Suprapubic skin (tissue), 4 donors: ENCODE results near the gene ACSL3.

Source experiments
- POLR2A ChIP-seq, 2 donors: fragments of 450-650 bp; IDR thresholded peaks; one replicate each; pipeline ENCODE4 v1.6.1; 2017; ENCODE audit warnings: antibody characterized with exemption in 2 of 2, mild to moderate bottlenecking in 2 of 2, moderate library complexity in 2 of 2
- POLR2AphosphoS5 ChIP-seq, 3 donors: sonication (generic); formaldehyde crosslinking; IDR thresholded peaks; one replicate each; pipeline ENCODE4 v1.6.1; 2017; ENCODE audit warnings: antibody characterized with exemption in 3 of 3
- TF ChIP-seq, protein P1 (sequence below), 2 donors: fragments of 200-600 bp in 1 of 2; fragments of 450-650 bp in 1 of 2; sonication (generic) in 1 of 2; IDR thresholded peaks; one replicate each; pipeline ENCODE4 v1.5.1; 2016 to 2019; ENCODE audit warnings: antibody characterized with exemption in 2 of 2, mild to moderate bottlenecking in 1 of 2, moderate library complexity in 1 of 2

DNA sequence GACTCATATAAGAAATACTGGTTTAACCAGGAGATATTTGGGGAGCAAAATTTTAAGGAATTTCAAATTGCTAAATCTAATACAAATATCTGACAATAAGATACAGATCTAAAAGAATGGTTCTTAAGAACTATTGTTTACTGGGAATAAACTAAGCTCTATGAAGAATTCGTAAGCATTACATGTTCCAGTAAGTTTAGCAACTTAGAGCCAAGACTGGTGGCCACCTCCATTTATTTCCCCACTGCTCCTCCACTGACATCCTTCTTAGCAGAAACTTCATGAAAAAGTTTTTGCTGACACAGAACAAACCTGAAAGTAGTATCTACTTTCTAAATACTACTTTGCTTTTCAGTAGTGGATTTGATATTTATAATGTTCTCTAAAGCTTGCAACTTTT, 83.0 kb downstream of the ACSL3 start:
- TF ChIP-seq, protein P1, sequence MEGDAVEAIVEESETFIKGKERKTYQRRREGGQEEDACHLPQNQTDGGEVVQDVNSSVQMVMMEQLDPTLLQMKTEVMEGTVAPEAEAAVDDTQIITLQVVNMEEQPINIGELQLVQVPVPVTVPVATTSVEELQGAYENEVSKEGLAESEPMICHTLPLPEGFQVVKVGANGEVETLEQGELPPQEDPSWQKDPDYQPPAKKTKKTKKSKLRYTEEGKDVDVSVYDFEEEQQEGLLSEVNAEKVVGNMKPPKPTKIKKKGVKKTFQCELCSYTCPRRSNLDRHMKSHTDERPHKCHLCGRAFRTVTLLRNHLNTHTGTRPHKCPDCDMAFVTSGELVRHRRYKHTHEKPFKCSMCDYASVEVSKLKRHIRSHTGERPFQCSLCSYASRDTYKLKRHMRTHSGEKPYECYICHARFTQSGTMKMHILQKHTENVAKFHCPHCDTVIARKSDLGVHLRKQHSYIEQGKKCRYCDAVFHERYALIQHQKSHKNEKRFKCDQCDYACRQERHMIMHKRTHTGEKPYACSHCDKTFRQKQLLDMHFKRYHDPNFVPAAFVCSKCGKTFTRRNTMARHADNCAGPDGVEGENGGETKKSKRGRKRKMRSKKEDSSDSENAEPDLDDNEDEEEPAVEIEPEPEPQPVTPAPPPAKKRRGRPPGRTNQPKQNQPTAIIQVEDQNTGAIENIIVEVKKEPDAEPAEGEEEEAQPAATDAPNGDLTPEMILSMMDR (IDR thresholded peaks at IDR 0.05) = no peak
- TF ChIP-seq POLR2A (IDR thresholded peaks at IDR 0.05) = no peak
- no peak for TF ChIP-seq POLR2AphosphoS5 (IDR thresholded peaks at IDR 0.05)
